Loucy (cell line): ENCODE measurements around the gene APOO.

Experiments
- CTCF ChIP-seq: fragments of 200-600 bp; sonication (generic); conservative IDR thresholded peaks from 2 replicates; pipeline ENCODE4 v1.5.1; 2014; ENCODE audit warnings: mild to moderate bottlenecking, antibody characterized with exemption, low read length
- EZH2phosphoT487 ChIP-seq: fragments of 200-600 bp; IDR thresholded peaks from 2 replicates; pipeline ENCODE4 v1.6.1; 2018; ENCODE audit warnings: antibody characterized with exemption, mild to moderate bottlenecking, moderate library complexity, borderline replicate concordance

- TF ChIP-seq CTCF (no peak), EZH2phosphoT487 (no peak)
These were observed 118.2 kb downstream of the APOO start for GRCh38 chrX:23789386-23790154.
